Islet precursor cell (in vitro differentiated cells): ENCODE measurements around the gene CD200.

Experiments used
- DNase-seq: peaks from one replicate; pipeline ENCODE4 v3.0.0-alpha.2; 2018

The CD200 gene, protein sequence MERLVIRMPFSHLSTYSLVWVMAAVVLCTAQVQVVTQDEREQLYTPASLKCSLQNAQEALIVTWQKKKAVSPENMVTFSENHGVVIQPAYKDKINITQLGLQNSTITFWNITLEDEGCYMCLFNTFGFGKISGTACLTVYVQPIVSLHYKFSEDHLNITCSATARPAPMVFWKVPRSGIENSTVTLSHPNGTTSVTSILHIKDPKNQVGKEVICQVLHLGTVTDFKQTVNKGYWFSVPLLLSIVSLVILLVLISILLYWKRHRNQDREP

DNA sequence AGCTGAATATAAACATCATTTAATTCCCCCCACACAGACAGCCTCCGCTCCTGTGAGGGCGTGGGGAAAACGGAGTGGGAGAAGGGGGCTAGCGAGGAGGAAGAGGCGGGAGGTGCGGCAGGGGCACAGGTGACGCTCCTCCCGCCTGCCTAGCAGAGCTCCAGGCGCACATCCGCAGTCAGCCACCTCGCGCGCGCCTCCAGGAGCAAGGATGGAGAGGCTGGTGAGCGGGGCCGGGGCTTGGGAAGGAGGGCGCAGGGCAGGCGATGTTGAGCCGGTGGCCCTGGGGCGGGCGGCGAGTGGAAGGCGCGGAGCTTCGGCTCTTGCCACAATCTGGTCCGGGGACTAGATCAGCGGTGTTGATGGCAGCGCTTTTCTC, at the start of gene CD200:
Gene CD200 (plus strand): TSS at position 155 of the 379 bp plus-strand sequence. CDS start 57 bp downstream, at position 212.
- peak; percentile 91 for DNase-seq

DNA sequence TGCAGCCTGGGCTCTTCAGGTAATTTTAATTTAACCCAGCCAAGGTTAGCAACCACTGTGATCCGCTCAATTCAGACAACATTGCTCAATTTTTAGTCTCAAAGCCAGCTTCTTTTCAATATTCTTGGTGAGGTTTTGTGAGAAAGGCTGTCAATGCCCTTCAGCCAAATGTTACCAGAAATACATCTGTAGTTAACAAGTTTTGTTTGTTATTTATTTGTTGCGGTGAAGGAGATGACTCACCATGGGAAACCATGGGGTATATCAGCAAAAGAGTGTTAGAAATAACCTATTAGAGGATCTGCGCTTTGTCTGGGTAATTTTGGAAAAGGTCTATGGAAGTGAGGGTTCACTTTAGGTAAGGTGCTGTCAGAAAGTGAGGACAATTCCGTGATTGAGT, 43.9 kb upstream of the CD200 start:
- DNase-seq: no peak

DNA sequence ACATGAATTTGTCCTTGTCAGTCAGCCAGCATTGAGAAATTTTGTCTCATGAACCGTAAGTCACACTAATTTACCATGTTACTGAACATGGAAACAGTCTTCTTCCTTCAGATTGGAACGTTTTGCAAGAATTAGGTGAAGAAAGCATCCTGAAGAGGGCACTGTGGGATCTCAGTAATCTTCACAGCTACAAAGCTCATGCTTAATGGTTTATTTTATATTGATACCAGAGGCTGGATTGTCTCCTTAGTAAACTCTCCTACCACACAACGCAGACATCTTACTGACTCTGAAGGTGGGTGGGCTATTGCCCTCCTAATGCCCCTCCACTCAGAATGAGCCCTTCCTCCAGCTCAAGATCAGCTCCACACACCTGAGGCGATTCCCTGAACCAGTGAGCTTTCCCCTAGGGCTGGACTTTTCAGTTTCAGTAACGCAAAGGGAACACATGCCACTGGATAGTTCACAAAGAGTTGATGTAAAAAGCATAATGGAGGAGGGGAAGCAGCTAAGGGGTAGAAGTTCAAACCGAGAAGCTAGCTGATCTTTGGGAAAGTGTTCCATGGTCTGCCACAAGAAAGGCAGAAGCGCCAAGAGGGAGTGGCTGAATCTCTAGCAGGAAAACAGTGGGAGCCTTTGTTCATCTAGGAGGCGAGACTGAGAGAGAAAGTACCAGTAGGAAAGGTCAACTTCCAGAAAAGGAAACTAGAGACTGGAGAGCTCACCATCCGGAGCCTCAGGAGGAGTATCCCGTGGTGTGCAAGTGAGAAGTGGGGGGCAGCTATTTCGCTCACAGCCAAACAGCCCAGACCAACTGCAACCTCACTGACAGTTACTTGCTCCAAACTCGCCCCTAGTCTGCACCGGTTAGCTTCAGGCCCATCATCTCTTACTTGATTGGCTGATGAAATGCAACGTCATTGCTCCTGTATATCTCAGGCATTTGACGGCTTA, 39.3 kb upstream of the CD200 start, which contains the start of gene SLC9C1:
Gene SLC9C1 (minus strand): TSS at position 849 of the 954 bp plus-strand sequence. CDS start 7,425 bp downstream, outside the sequence.
- peak; percentile 67 for DNase-seq

DNA sequence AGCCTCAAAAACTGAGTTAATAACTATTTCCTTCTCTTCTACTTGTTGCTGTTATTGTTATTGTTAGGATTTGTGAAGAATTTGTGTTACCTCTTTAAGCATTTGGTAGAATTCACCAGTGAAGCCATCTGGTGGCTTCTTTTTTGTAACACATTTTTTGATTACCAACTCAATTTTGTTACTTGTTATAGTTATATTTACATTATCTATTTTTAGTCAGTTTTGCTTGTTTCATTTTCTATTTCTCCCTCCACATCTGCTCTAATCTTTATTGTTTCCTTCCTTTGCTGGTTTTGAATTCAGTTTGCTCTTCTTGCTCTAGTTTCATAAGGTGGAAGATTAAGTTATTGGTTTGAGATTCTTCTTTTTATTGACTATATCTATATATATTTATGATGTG, 35.2 kb upstream of the CD200 start:
- no peak for DNase-seq

DNA sequence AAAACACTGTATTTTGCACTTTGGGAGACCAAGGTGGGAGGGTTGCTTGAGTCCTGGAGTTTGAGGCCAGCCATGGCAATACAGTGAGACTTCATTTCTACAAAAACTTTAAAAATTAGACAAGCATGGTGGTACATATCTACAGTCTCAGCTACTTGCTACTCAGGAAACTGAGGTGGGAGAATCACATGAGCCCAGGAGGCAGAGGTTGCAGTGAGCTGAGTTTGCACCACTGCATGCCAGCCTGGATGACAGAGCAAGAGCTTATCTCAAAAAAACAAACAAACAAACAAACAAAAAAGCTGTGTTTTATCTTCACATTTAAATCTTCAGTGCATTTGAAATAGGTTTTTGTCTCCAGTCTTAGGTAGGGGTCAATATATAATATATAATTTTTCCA, 34.2 kb upstream of the CD200 start:
- DNase-seq: no peak

DNA sequence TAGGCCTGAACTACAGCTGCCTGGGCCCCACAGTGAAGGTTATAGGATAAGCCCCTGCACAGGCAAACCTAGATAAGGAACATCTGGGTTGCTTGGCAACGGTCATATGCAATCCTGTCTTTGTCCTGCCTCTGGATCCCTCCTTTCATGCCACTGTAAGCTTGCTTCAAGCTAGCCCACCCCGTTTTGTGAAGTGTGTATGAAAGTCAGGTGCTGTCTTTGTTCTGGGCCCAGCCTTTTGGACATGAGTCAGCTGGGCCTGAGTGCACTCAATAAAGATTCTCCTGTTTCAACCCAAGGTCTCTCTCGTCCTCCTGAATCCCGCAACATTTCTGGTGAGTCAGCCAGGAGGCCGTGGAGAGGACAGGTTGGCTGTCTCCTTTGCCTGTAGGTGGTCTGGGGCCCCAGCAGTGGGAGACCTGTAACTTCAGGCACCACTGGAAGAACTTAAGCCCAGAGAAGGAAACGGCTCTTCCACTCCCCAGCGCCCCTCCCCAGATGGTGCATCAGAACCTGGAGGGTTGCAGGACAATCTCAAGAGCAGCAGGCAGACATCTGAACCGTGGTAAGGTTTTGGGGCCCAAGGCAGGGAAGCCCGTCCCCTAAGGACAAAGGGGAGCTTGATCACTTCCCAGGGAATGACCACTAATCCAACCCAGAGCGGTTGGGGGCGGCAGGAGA, 30.7 kb upstream of the CD200 start:
- peak; percentile 60 for DNase-seq

DNA sequence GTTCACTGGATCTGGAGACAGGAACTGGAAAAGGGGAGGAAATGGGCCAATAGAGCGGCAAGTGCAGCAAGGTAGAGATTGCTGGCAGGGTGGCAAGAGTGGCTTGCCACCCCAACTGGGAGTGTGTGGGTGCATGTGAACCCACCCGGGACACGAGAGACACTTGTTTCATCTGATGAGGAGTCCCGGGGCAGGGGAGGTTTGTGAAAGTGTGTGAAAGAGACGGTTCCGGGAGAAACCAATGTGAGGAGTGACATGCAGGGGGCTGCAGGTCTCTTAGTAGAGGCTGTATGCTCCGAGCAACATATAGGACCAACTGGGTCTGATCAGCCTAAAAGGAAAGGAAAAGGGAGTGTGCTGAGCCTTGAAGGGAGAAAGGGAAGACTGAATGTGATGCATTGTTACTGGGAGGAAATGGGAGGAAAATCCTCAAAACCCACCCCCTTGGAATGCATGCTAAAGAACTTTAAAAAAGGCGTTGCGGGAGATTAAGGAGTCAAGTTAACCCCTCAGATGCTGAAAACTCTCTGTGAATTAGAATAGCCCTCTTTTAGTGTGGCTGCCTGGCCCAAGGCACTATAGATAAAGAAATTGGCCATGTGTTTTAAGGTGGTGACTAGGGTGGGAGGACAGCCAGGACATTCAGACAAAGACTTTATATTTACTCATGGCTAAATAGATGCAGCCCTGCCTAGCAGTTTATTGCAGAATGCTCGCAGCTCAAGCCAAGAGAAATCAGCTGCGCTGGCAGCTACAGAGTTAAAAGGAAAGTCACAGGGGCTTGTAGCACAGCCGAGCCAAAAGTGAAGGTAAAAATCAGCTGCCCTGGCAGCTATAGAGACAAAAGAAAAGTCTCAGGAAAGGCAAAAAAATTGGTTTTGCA, 29.8 kb upstream of the CD200 start:
- peak; percentile 56 for DNase-seq

DNA sequence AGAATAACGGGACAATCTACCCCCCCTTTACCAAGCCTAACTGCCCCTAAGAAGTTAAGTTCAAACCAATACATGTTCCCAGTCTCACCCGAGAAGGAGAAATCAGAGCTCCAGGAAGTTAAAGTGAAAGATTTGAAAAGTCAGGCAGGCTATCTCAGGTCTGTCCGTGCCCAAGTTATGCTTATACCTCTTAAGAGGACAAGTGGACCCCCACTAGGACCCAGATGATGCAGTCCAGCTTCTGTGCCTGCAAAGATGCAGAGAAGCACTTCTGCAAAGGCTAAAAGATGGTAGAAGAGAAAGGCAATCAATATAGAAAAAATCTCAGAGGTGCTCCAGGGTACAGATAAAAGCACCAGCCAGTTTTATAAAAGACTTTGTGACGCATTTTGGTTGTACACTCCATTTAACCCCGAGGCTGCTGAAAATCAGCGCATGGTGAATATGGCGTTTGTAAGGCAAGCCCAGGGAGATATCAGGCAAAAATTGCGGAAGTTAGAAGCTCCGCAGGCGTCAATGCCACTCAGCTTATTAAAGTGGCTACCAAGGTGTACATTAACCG, 29.1 kb upstream of the CD200 start:
- DNase-seq: peak; percentile 55

DNA sequence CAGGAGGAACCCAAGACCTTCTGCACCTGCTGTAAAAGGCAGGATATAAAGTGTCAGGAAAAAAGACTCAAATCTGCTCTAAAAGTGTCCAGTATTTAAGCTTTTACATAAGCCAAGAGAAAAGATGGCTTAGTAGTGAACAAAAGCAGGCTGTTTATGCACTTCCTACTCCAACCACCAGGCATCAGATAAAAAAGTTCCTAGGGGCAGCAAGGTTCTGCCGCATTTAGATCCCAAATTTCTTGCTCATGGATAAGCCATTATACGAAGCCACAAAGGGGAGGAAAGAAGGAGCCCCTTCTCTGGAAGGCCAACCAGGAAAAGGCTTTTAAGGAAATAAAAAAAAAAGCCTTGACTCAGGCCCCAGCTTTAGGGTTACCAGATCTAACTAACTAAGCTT, 28.3 kb upstream of the CD200 start:
- no peak for DNase-seq

DNA sequence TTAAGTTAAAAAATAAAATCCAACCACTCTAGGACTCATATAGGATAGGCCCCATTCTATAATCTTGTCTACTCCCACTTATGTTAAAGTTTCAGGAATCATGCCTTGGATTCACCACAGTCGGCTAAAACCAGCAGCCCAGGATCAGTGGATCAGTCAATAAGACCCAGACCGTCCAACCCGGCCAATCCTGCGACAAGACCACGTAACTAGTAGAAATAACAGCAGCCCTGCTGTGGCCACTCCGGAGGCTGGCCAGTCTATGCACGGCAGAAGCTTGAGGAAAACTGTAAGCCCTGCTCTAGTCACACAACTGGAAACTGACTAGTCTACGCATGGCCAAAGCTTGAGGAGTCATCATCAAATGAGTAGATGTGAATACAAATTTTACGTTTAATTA, 26.1 kb upstream of the CD200 start:
- DNase-seq: no peak

DNA sequence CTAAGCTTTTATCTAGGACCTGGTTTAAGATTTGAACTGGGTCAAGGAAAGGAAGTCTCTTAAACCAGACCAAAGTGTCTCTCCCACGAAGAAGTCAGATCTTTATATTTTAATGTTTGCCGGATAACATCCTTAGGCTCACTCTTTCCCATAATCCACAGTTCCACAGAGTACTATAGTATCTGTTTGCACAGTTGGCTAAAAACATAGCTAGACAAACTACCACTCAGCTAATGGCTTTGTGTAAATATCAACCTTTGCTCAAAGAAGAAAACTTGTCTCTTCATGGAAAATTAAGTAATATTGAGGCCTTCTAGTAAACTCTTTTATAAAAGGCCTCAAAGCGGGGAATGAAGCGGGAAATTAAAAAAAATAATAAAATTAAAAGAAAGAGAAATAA, 25.4 kb upstream of the CD200 start:
- no peak for DNase-seq

DNA sequence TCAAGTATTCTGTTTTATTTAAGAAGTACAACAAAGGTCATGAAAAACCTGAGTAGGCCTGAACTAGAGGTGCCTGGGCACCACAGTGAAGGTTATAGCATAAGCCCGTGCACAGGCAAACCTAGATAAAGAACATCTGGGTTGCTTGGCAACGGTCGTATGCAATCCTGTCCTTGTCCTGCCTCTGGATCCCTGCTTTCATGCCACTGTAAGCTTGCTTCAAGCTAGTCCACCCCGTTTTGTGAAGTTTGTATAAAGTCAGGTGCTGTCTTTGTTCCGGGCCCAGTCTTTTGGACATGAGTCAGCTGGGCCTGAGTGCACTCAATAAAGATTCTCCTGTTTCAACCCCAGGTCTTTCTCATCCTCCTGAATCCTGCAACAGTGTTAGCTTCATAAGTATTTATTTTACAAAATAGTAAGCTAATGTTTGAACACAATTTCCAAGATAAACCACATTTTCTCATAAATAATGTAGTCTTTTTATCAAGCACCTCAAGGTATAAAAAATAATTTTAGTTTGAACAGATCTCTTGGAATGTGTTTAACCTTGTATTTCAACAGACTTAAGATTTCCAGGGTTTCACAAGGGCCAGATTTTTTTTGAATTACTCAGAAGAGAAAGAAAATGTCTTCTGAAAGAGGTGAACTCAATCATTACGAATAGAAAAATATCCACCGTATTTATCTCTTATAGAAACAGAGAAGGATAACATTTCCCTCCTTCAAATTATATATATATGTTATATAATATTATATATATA, 24.6 kb upstream of the CD200 start:
- DNase-seq: peak; percentile 77

DNA sequence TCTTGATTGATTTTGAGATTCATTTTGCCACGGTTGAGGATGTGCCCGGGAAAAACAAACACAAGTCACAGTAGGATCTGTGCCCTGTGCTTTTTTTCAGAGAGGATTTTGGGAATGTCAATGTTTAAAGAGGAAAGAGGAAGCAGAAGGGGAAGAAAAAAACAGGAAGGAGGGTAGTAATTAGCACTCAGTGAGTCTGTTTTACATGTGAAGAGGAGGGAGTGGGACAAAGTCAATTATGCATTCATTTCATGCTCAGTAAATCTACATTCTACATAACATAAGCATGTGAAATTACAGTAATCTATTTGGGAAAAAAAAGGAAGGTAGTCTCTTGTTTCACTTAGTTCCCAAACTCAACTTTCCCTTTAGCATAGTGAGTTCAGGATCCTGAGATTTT, 18.3 kb upstream of the CD200 start:
- DNase-seq: no peak

DNA sequence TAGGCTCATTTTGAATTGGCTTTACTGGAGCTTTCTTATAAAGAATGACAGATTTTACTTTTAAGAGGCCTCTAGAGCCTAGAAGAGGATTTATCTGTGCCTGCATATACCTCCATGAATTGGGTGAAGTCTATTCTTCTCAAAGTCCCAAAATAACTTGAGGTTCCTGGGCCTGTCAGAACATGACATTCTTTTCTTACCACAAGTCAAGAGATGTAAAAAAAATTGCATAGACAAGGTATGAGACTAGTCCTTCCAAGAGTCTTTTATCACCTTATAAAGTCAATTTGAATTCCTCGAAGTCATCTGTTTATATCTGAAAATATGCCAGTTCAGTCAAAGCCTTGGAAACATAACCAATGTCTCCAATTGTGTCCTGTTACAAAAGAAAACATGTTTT, 17.2 kb upstream of the CD200 start:
- no peak for DNase-seq

DNA sequence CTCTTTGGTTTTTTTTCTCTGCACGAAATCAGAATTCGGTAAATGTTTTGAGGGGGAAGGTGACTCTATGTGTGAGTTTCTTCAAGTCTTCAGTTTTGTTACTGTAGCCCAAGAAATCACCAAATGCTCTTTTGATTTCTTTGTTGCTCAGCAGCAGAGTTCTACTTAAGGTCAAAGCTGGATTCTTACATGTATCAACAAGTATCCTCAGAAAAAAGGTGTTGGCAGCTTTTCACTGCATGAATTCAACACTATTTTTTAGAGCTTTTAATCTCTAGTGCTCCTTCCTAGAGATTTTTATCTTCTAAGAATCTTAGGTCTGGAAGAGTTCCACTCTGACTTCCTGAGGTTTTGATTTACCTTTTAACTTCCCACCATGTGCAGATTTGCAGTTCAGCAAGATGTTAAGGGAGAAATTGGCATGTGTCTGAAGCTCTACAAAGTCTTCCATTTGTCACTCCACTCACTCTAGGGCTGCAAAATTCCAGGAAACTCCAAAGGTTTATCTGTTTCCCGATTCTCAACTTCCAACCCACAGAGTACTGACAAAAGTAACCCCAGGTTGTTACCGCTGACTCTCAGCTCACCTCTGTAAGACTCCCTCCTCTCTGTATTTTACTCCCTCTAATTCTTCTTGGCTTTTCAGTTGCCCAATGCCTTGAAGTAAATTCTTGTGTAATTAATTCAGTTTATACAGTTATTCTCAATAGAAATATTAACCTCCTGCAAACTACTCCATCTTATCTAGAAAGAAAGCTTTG, 13.3 kb upstream of the CD200 start:
- no peak for DNase-seq

DNA sequence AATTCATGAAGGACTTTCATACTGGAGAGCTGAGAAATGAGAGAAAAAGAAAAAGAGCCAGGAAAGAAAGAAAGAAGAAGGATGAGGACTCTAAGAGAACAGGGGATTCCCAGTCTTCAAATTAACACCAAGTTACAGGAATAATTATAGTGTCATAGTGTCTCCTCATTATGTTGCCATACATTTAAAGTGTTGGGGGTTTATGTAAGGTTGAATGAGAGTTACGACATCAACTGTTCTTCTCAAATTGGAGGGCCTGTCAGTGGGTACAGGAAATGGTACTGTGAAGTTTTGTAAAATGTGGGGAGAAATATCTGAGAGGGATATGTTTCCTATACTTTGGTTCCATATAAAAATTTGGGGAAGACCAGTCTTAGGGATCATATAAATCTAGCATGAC, 12.3 kb upstream of the CD200 start:
- no peak for DNase-seq

DNA sequence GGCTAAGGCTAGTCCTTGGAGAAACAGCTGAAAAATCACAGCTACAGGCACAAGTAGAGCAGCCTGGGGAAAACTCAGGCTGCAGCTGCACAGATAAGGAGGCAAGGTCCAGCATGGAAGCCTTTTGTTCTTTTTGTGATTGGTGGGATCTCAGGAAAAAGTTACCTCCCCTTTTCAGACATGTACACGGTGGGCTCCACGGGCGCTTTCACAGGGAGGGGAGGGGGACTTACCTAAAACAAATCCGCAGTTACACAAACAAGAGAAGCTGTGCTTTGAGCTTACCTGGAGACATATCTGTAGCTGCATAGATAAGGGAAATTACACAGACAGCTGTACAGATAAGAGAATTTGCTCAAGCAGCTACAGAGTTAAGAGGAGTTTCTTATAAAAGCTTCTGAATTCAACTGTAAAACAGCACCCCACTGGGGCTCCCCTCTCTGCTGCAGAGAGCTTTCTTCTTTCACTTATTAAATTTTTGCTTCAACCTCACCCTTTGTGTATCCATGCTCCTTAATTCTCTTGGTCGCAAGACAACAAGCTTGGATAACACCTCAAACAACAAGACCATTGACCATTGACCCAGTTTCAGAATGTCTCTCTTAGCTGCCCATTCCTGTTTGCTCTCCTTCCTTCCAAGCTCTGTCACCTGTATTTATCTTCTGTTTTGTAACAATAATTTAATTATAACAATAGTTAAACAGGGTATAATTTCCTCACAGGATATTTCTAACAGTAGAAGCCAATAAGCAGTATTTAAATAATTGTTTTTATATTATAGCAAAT, 10.9 kb upstream of the CD200 start:
- DNase-seq: no peak

DNA sequence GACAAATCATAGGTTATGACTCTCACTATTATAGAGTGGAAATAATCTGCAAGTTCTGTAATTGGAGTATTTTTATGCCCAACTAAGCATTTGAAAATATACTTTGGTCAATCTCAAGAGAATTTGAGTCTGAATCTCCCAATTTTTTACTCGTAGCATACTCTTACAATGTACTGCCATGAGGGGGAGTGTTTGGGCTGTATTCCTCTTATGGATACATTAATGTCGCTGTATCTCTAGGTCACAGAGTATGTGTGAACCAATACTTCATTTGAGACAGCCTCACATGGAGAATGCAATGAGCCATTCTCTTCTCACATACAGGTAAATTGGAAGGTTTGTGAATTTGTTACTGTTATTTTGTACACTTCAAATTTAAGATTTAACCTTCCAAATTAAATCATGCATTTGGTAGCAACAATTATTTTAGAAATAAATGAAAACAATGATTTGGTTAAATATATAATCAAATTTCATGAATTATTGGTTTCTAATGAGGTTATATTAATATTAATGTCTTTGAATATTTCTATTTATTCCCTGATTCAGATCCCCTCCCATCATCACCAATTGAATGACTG, 5.5 kb upstream of the CD200 start:
- DNase-seq: no peak

DNA sequence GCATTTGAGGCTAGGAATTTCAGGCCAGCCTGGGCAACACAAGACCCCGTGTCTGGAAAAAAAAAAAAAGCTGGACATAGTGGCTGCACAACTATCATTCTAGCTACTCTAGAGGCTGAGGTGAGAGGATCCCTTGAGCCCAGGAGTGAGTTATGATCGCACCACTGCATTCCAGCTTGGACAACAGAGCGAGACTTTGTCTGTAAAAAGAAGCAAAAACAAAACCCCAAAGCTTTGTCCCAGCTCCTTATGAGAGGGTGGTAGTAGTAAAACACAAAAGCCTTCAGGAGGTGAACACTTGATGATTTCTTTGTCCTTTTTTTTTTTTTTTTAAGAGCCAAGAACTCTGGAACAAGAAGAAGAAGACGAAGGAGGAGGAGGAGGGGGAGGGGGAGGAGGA, 1.1 kb upstream of the CD200 start:
- no peak for DNase-seq
